Measurements from ENCODE around the gene UNC45A.

- TF ChIP-seq, protein P1, sequence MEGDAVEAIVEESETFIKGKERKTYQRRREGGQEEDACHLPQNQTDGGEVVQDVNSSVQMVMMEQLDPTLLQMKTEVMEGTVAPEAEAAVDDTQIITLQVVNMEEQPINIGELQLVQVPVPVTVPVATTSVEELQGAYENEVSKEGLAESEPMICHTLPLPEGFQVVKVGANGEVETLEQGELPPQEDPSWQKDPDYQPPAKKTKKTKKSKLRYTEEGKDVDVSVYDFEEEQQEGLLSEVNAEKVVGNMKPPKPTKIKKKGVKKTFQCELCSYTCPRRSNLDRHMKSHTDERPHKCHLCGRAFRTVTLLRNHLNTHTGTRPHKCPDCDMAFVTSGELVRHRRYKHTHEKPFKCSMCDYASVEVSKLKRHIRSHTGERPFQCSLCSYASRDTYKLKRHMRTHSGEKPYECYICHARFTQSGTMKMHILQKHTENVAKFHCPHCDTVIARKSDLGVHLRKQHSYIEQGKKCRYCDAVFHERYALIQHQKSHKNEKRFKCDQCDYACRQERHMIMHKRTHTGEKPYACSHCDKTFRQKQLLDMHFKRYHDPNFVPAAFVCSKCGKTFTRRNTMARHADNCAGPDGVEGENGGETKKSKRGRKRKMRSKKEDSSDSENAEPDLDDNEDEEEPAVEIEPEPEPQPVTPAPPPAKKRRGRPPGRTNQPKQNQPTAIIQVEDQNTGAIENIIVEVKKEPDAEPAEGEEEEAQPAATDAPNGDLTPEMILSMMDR (IDR thresholded peaks at IDR 0.05), result no peak
- no peak for TF ChIP-seq POLR2A (IDR thresholded peaks at IDR 0.05)
Measured at GRCh38 chr15:90905306-90906180, 29.5 kb upstream of the UNC45A start.

All from thyroid gland (tissue), 4 donors.